H1 (cell line): ENCODE measurements around the gene ASCL5.

ENCODE experiments used
- HDAC2 ChIP-seq, 2 experiments: fragments of 300-600 bp in 1 of 2; sonication (generic) in 1 of 2; IDR thresholded peaks; 2 replicates each; pipeline ENCODE4 v1.6.1; 2011 to 2012; ENCODE audit warnings: low read depth in 2 of 2, low read length in 2 of 2, mild to moderate bottlenecking in 2 of 2, moderate library complexity in 2 of 2, borderline replicate concordance in 1 of 2, inconsistent platforms in 1 of 2
- MAFK ChIP-seq: IDR thresholded peaks from 2 replicates; pipeline ENCODE4 v1.6.1; 2012; ENCODE audit warnings: low read depth, mild to moderate bottlenecking, improper control_type of control experiment, low read length
- POLR2A ChIP-seq, 2 experiments: IDR thresholded peaks; 1 replicate in 1 of 2; 2 replicates in 1 of 2; pipeline ENCODE4 v1.6.1; 2011; ENCODE audit warnings: low read depth in 2 of 2, low read length in 2 of 2, mild to moderate bottlenecking in 2 of 2; ENCODE audit errors: control extremely low read depth in 1 of 2
- ZNF274 ChIP-seq: IDR thresholded peaks from 2 replicates; pipeline ENCODE4 v1.7.0; 2012; ENCODE audit warnings: low read length, borderline replicate concordance; ENCODE audit errors: extremely low read depth
- TF ChIP-seq, protein P1 (sequence below), 3 experiments: IDR thresholded peaks; 1 replicate in 2 of 3; 2 replicates in 1 of 3; pipeline versions ENCODE4 v1.5.1 to v1.6.1; 2011; ENCODE audit warnings: low read length in 3 of 3, mild to moderate bottlenecking in 3 of 3, inconsistent platforms in 2 of 3, low read depth in 1 of 3, moderate library complexity in 1 of 3; ENCODE audit not compliant: insufficient read depth in 1 of 3; ENCODE audit errors: control extremely low read depth in 1 of 3

DNA sequence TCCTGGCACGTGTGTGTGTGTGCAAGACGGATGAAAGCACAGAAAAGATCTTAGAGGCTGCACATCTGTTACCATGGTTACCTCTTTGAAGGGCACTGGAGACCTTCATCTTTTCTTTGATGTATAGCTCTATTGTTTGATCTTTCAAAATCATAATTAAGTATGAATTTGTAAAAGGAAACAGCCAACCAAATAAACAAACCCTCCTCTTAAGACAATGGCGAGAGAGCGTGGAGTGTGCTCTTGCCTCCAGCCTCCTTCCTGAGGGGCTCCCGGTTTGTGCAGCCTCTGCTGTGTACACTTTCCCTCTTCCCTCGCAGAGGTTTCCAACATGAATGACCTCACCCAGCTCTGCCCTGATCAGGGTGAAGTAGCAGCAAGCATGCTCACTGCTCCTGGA lies 42.7 kb downstream of the ASCL5 start:
- TF ChIP-seq POLR2A (IDR thresholded peaks at IDR 0.05; ENCODE audit: control extremely low read depth in 1 of 2, low read depth in 2 of 2, low read length in 2 of 2) (no peak), MAFK (no peak), HDAC2 (IDR thresholded peaks at IDR 0.05; ENCODE audit: borderline replicate concordance in 1 of 2, low read depth in 2 of 2, low read length in 2 of 2) (no peak), ZNF274 (no peak)
- TF ChIP-seq, protein P1, sequence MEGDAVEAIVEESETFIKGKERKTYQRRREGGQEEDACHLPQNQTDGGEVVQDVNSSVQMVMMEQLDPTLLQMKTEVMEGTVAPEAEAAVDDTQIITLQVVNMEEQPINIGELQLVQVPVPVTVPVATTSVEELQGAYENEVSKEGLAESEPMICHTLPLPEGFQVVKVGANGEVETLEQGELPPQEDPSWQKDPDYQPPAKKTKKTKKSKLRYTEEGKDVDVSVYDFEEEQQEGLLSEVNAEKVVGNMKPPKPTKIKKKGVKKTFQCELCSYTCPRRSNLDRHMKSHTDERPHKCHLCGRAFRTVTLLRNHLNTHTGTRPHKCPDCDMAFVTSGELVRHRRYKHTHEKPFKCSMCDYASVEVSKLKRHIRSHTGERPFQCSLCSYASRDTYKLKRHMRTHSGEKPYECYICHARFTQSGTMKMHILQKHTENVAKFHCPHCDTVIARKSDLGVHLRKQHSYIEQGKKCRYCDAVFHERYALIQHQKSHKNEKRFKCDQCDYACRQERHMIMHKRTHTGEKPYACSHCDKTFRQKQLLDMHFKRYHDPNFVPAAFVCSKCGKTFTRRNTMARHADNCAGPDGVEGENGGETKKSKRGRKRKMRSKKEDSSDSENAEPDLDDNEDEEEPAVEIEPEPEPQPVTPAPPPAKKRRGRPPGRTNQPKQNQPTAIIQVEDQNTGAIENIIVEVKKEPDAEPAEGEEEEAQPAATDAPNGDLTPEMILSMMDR (IDR thresholded peaks at IDR 0.05; ENCODE audit: control extremely low read depth in 1 of 3, insufficient read depth in 1 of 3, low read depth in 1 of 3, low read length in 3 of 3), result no peak
